PC-3 (cell line): ENCODE results near the gene TSPAN4.

Experiments
- EZH2 ChIP-seq: fragments of 300-600 bp; sonication (generic); IDR thresholded peaks from one replicate; pipeline ENCODE4 v1.6.1; 2017; ENCODE audit warnings: antibody characterized with exemption, mild to moderate bottlenecking, low read length; ENCODE audit not compliant: unreplicated experiment
- EZH2phosphoT487 ChIP-seq: fragments of 300-600 bp; sonication (generic); IDR thresholded peaks from 2 replicates; pipeline ENCODE4 v1.6.1; 2018; ENCODE audit warnings: mild to moderate bottlenecking, antibody characterized with exemption, low read length, borderline replicate concordance
- TF ChIP-seq, protein P1 (sequence below): fragments of 300-600 bp; sonication (generic); conservative IDR thresholded peaks from 2 replicates; pipeline ENCODE4 v1.5.1; 2017; ENCODE audit warnings: antibody characterized with exemption, low read depth, mild to moderate bottlenecking, low read length

DNA sequence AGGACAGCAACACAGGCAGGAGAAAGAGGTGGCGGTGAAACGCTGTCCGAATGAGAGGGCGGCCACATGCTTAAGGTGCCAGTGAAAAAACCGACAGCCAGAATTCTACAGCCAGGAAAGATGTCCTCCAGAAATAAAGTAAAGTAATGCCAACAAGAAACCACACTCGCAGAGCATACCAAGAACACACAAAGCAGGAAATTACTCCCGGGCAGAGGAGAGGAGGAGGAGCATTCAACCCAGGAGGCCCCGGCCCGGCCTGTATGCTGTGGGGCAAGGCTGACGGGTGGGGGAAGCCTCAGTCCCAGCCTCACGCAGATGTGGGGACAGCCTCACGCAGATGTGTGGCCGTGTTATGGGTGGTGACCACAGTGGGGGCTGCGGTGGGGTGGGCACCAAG, 39.9 kb downstream of the TSPAN4 start:
- TF ChIP-seq, protein P1, sequence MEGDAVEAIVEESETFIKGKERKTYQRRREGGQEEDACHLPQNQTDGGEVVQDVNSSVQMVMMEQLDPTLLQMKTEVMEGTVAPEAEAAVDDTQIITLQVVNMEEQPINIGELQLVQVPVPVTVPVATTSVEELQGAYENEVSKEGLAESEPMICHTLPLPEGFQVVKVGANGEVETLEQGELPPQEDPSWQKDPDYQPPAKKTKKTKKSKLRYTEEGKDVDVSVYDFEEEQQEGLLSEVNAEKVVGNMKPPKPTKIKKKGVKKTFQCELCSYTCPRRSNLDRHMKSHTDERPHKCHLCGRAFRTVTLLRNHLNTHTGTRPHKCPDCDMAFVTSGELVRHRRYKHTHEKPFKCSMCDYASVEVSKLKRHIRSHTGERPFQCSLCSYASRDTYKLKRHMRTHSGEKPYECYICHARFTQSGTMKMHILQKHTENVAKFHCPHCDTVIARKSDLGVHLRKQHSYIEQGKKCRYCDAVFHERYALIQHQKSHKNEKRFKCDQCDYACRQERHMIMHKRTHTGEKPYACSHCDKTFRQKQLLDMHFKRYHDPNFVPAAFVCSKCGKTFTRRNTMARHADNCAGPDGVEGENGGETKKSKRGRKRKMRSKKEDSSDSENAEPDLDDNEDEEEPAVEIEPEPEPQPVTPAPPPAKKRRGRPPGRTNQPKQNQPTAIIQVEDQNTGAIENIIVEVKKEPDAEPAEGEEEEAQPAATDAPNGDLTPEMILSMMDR = no peak
- no peak for TF ChIP-seq EZH2
- no peak for TF ChIP-seq EZH2phosphoT487
